ENCODE measurements around the gene SCUBE3. TPM values are rescaled to one million over a fixed set of nuclear protein-coding genes. Genes with fewer than 3 reads are reported as not detected.

The SCUBE3 gene
- total RNA-seq (not detected), polyA plus RNA-seq (under 1 TPM; 0.05 to 0.12 TPM), total RNA-seq (not detected)

GRCh38 chr6:35213824-35214756 lies at the start of gene SCUBE3:
TSS of gene SCUBE3 (plus strand) at chr6:35213956. CDS start at chr6:35214419, 463 bp downstream.
- Mint-ChIP-seq H3K36me3 (peaks cover 0 to 4% (median 0%) of the 10 kb centered on the region in 5 donors), H3K4me1 (peaks cover 6 to 10% (median 7%) of the 10 kb centered on the region in 7 donors), H3K4me3 (peak within 1 kb of the TSS; percentile 58 to 84 (median 70)), H3K27me3 (peaks cover 64 to 87% (median 70%) of the 10 kb centered on the region in 5 donors), H3K9me3 (no peaks in the 10 kb centered on the region), H3K27ac (no peak within 1 kb of the TSS)
- Histone ChIP-seq H3K4me3 (ENCODE audit: low read length) (peak within 1 kb of the TSS; percentile 44), H3K4me1 (ENCODE audit: control insufficient read depth in 2 of 2, insufficient read depth in 2 of 2, low read length in 2 of 2) (no peaks in the 10 kb centered on the region), H3K27me3 (ENCODE audit: control insufficient read depth in 2 of 2, insufficient read depth in 2 of 2, low read length in 2 of 2) (peaks cover 4 to 17% of the 10 kb centered on the region in 2 donors), H3K36me3 (ENCODE audit: control insufficient read depth in 2 of 3, insufficient read depth in 3 of 3, low read length in 3 of 3) (no peaks in the 10 kb centered on the region), H3K9me3 (ENCODE audit: control insufficient read depth in 2 of 3, low read length in 3 of 3) (no peaks in the 10 kb centered on the region), H3K27ac (ENCODE audit: low read depth, low read length) (no peak within 1 kb of the TSS)
- intact Hi-C loops (cut with micrococcal nuclease), result no loop called here
- peak; percentile 24 for ATAC-seq
- DNase-seq, result peak in 6 of 9 donors; percentile 5 to 36 (median 12)
- ChIA-PET CTCF (no interaction called here), POLR2A (no interaction called here)

GRCh38 chr6:35164277-35164676 lies 49.5 kb upstream of the SCUBE3 start:
- Mint-ChIP-seq H3K27me3 (peaks cover 14 to 28% (median 18%) of the 10 kb centered on the region in 5 donors), H3K27ac (no peak overlapping the region), H3K4me1 (peaks cover 0 to 3% (median 0%) of the 10 kb centered on the region in 7 donors), H3K4me3 (no peak overlapping the region), H3K9me3 (peaks cover 0 to 2% (median 0%) of the 10 kb centered on the region in 11 donors), H3K36me3 (peaks cover 0 to 7% (median 3%) of the 10 kb centered on the region in 5 donors)
- DNase-seq (no peak), ATAC-seq (no peak)
- H3K36me3 ChIP-seq (ENCODE audit: control insufficient read depth in 2 of 3, insufficient read depth in 3 of 3, low read length in 3 of 3), result no peaks in the 10 kb centered on the region
- no peak overlapping the region for H3K27ac ChIP-seq (ENCODE audit: low read depth, low read length)
- H3K9me3 ChIP-seq (ENCODE audit: control insufficient read depth in 2 of 3, low read length in 3 of 3), result no peaks in the 10 kb centered on the region
- H3K27me3 ChIP-seq (ENCODE audit: control insufficient read depth in 2 of 2, insufficient read depth in 2 of 2, low read length in 2 of 2), result no peaks in the 10 kb centered on the region
- H3K4me1 ChIP-seq (ENCODE audit: control insufficient read depth in 2 of 2, insufficient read depth in 2 of 2, low read length in 2 of 2), result no peaks in the 10 kb centered on the region
- ChIA-PET CTCF (no interaction called here), POLR2A (no interaction called here)
- no peak overlapping the region for H3K4me3 ChIP-seq (ENCODE audit: low read length)
- intact Hi-C loops (cut with micrococcal nuclease), result no loop called here

- no peaks in the 10 kb centered on the region for H3K27me3 ChIP-seq (ENCODE audit: control insufficient read depth in 2 of 2, insufficient read depth in 2 of 2, low read length in 2 of 2)
- peaks cover 0 to 7% (median 0%) of the 10 kb centered on the region in 11 donors for H3K9me3 Mint-ChIP-seq
- H3K4me1 Mint-ChIP-seq, result peaks cover 0 to 3% (median 0%) of the 10 kb centered on the region in 7 donors
- peaks cover 14 to 22% (median 18%) of the 10 kb centered on the region in 5 donors for H3K27me3 Mint-ChIP-seq
- H3K27ac ChIP-seq (ENCODE audit: low read depth, low read length), result no peak overlapping the region
- H3K9me3 ChIP-seq (ENCODE audit: control insufficient read depth in 2 of 3, low read length in 3 of 3), result no peaks in the 10 kb centered on the region
- no peak overlapping the region for H3K4me3 ChIP-seq (ENCODE audit: low read length)
- intact Hi-C loops (cut with micrococcal nuclease), result no loop called here
- H3K36me3 Mint-ChIP-seq, result peaks cover 0 to 7% (median 3%) of the 10 kb centered on the region in 5 donors
- no peaks in the 10 kb centered on the region for H3K36me3 ChIP-seq (ENCODE audit: control insufficient read depth in 2 of 3, insufficient read depth in 3 of 3, low read length in 3 of 3)
- ChIA-PET POLR2A (no interaction called here), CTCF (no interaction called here)
- no peak for ATAC-seq
- H3K4me1 ChIP-seq (ENCODE audit: control insufficient read depth in 2 of 2, insufficient read depth in 2 of 2, low read length in 2 of 2), result no peaks in the 10 kb centered on the region
- no peak for DNase-seq
- no peak overlapping the region for H3K27ac Mint-ChIP-seq
- H3K4me3 Mint-ChIP-seq, result no peak overlapping the region
Measured at GRCh38 chr6:35164868-35165267, 48.9 kb upstream of the SCUBE3 start.

GRCh38 chr6:35165630-35166071 lies 48.1 kb upstream of the SCUBE3 start:
- peaks cover 0 to 9% (median 0%) of the 10 kb centered on the region in 11 donors for H3K9me3 Mint-ChIP-seq
- no peaks in the 10 kb centered on the region for H3K9me3 ChIP-seq (ENCODE audit: control insufficient read depth in 2 of 3, low read length in 3 of 3)
- H3K36me3 Mint-ChIP-seq, result peaks cover 0 to 7% (median 3%) of the 10 kb centered on the region in 5 donors
- ChIA-PET POLR2A (no interaction called here), CTCF (no interaction called here)
- H3K4me3 ChIP-seq (ENCODE audit: low read length), result no peak overlapping the region
- ATAC-seq (no peak), DNase-seq (no peak)
- no peak overlapping the region for H3K4me3 Mint-ChIP-seq
- no peaks in the 10 kb centered on the region for H3K36me3 ChIP-seq (ENCODE audit: control insufficient read depth in 2 of 3, insufficient read depth in 3 of 3, low read length in 3 of 3)
- peaks cover 0 to 3% (median 0%) of the 10 kb centered on the region in 7 donors for H3K4me1 Mint-ChIP-seq
- intact Hi-C loops (cut with micrococcal nuclease), result no loop called here
- no peaks in the 10 kb centered on the region for H3K27me3 ChIP-seq (ENCODE audit: control insufficient read depth in 2 of 2, insufficient read depth in 2 of 2, low read length in 2 of 2)
- peaks cover 14 to 21% (median 19%) of the 10 kb centered on the region in 5 donors for H3K27me3 Mint-ChIP-seq
- H3K4me1 ChIP-seq (ENCODE audit: control insufficient read depth in 2 of 2, insufficient read depth in 2 of 2, low read length in 2 of 2), result no peaks in the 10 kb centered on the region
- peak overlapping the region in 1 of 9 donors; percentile 1 for H3K27ac Mint-ChIP-seq
- no peak overlapping the region for H3K27ac ChIP-seq (ENCODE audit: low read depth, low read length)

GRCh38 chr6:35166116-35166515 lies 47.6 kb upstream of the SCUBE3 start:
- H3K4me3 ChIP-seq (ENCODE audit: low read length), result no peak overlapping the region
- ChIA-PET CTCF (no interaction called here), POLR2A (no interaction called here)
- intact Hi-C loops (cut with micrococcal nuclease), result no loop called here
- Mint-ChIP-seq H3K27me3 (peaks cover 14 to 23% (median 19%) of the 10 kb centered on the region in 5 donors), H3K27ac (no peak overlapping the region), H3K9me3 (peaks cover 0 to 10% (median 0%) of the 10 kb centered on the region in 11 donors), H3K36me3 (peaks cover 0 to 7% (median 3%) of the 10 kb centered on the region in 5 donors), H3K4me1 (peaks cover 0 to 3% (median 0%) of the 10 kb centered on the region in 7 donors), H3K4me3 (no peak overlapping the region)
- DNase-seq (no peak), ATAC-seq (no peak)
- H3K9me3 ChIP-seq (ENCODE audit: control insufficient read depth in 2 of 3, low read length in 3 of 3), result no peaks in the 10 kb centered on the region
- H3K4me1 ChIP-seq (ENCODE audit: control insufficient read depth in 2 of 2, insufficient read depth in 2 of 2, low read length in 2 of 2), result no peaks in the 10 kb centered on the region
- H3K27me3 ChIP-seq (ENCODE audit: control insufficient read depth in 2 of 2, insufficient read depth in 2 of 2, low read length in 2 of 2), result no peaks in the 10 kb centered on the region
- no peak overlapping the region for H3K27ac ChIP-seq (ENCODE audit: low read depth, low read length)
- no peaks in the 10 kb centered on the region for H3K36me3 ChIP-seq (ENCODE audit: control insufficient read depth in 2 of 3, insufficient read depth in 3 of 3, low read length in 3 of 3)

GRCh38 chr6:35166520-35166919 lies 47.2 kb upstream of the SCUBE3 start:
- CTCF ChIA-PET, result no interaction called here
- POLR2A ChIA-PET, result no interaction called here

More at GRCh38 chr6:35166520-35166919, 47.2 kb upstream of the SCUBE3 start:
- no peak for DNase-seq
- Mint-ChIP-seq H3K36me3 (peaks cover 0 to 7% (median 3%) of the 10 kb centered on the region in 5 donors), H3K27me3 (peaks cover 14 to 23% (median 19%) of the 10 kb centered on the region in 5 donors), H3K4me1 (peaks cover 0 to 3% (median 0%) of the 10 kb centered on the region in 7 donors), H3K27ac (no peak overlapping the region), H3K9me3 (peaks cover 0 to 10% (median 0%) of the 10 kb centered on the region in 11 donors), H3K4me3 (no peak overlapping the region)
- Histone ChIP-seq H3K4me3 (ENCODE audit: low read length) (no peak overlapping the region), H3K27ac (ENCODE audit: low read depth, low read length) (no peak overlapping the region), H3K27me3 (ENCODE audit: control insufficient read depth in 2 of 2, insufficient read depth in 2 of 2, low read length in 2 of 2) (no peaks in the 10 kb centered on the region), H3K4me1 (ENCODE audit: control insufficient read depth in 2 of 2, insufficient read depth in 2 of 2, low read length in 2 of 2) (no peaks in the 10 kb centered on the region), H3K36me3 (ENCODE audit: control insufficient read depth in 2 of 3, insufficient read depth in 3 of 3, low read length in 3 of 3) (no peaks in the 10 kb centered on the region), H3K9me3 (ENCODE audit: control insufficient read depth in 2 of 3, low read length in 3 of 3) (no peaks in the 10 kb centered on the region)
- intact Hi-C loops (cut with micrococcal nuclease), result no loop called here
- ATAC-seq, result no peak
